GM19467 (cell line): ENCODE results near the gene PLEKHB1.

Source experiments
- ATAC-seq: cut with Tn5 transposase; IDR thresholded peaks from one replicate; pipeline ENCODE4 v1.9.1; 2021; ENCODE audit warnings: mild to moderate bottlenecking, moderate library complexity; ENCODE audit not compliant: unreplicated experiment

PLEKHB1 gene

DNA sequence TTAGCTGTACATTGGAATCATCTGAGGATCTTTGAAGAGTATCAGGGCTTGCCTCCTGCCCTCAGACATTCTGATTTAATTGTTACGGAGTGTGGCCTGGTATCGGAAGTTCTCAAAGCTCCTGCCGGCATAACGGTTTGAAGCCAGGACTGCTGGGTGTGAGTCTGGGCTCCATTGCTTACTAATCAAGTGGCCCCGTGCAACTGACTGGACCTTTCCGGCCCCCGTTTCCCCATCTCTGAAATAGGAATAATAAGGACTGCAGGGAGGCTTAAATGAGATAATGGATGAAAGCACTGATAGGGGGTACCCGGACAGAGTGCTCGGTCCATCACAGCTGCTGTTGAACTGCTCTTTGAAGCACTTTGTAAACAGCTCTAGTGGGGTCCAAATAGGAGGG is 1.7 kb downstream of the PLEKHB1 start:
- no peak for ATAC-seq

DNA sequence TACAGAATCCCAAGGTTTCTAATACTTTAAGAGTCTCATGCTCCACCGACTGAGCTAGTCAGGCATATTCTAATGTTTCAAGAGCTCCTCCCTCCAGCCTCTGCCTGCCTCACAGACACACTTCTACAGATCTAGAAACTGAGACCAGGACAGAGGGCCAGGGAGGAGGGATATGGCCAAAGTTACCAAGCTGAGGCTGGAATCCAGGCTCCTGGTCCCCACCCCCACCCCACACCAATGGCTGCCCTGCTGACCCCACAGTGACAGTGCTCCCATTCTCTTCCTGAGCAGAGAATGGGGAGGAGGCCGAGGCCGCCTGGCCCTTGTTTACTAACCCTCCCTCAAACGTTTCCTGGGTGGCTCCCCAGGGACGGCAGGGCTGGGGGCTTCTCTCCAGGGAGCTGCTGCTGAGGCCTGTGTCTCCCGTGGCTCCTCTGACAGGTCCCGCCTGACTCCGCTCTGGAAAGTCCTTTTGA is 2.2 kb downstream of the PLEKHB1 start:
- no peak for ATAC-seq

DNA sequence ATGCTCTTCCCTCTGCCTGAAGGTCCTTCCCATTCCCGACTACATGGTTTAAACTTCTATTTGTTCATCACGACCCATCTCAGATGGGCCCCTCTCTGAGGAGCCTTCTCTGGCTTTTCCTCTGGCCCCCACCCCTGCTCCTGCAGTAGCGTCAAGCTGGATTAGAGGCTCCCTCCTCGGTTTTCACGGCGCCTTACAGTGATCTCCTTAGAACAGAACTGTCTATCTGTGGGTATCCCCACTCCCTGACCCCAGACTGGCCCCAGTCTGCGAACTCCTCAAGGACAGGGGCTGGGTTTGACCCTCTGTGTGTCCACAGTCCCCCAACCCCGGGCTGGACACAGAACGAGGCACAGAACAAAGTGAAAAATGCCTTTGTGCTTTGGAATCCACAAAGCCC is 2.8 kb downstream of the PLEKHB1 start:
- no peak for ATAC-seq

DNA sequence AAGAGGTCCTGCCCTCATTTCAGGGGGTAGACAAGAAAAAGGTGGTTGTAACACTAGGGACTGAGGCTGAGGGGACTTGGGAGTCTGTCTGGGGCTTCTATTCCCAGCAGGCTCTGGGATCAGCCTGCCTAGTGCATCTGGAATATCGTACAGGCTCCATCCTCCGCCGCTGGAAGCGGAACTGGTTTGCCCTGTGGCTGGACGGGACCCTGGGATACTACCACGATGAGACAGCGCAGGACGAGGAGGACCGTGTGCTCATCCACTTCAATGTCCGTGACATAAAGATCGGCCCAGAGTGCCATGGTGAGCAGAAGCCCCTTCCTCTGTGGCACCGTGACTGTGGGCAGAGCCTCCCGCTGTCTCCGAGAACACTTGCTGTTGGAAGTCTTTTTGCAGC is 4.0 kb downstream of the PLEKHB1 start:
- no peak for ATAC-seq

DNA sequence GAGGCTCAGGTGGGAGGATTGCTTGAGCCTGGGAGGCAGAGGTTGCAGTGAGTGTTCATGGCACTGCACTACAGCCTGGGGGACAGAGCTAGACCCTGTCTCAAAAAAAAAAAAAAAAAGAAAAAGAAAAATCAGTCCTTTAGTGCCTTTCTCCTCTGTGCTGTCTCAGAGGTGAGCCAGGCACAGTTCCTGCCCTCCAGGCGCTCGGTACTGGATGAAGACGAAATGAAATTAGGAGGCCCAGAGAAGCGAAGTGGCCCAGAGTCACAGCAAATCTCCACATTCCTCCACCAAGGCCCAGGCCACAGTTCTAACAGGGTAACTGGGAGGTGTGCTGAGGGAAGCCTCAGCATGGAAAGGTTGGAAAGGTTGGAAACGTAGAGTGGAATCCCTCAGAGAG is 4.9 kb downstream of the PLEKHB1 start:
- ATAC-seq, result no peak

DNA sequence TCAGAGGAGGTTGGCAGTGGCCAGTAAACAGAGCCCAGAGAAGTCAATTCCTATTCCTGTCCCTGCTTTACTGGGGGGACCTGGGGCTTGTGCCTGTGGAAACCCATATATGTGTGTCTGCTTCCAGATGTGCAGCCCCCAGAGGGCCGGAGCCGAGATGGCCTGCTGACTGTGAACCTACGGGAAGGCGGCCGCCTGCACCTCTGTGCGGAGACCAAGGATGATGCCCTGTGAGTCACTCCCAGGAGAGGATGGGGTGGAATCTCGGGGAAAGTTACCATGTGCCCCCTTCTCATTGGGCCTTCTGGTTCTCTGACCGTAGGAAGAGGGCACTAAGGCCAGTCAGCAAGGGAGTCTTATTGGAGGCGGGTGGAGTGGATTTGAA is 5.3 kb downstream of the PLEKHB1 start:
- no peak for ATAC-seq

DNA sequence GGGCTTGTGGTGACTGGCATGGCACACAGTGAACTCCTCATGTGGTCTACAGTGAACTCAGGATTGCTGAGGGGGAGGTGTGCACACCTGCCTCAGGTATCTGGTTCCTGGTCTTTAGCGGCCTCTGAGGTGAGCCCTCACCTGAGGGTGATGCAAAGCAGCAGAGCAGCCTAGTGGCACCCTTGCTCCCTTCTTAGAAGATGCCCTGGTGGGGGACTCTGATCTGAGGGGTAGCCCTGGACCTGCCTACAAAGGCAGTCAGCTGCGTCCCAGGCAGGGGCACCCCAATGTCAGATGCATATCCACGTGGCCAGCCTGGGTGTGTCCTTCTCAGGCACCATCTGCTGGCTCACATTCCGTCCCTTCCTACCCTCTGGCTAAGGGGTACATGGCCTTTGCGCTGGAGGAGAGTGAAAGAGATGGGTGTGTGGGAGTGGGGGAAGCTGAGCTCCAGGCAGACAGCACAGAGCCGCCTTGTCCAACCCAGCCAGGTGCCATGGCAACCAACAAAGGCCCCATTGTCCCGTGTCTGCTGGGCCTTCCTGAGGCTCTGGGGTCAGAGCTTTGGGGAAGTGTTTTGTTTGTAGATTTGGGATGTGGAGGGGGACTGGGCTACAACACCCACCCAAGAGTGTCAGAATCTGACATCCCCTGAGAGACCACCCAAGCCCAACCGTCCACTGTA is 5.8 kb downstream of the PLEKHB1 start:
- no peak for ATAC-seq

DNA sequence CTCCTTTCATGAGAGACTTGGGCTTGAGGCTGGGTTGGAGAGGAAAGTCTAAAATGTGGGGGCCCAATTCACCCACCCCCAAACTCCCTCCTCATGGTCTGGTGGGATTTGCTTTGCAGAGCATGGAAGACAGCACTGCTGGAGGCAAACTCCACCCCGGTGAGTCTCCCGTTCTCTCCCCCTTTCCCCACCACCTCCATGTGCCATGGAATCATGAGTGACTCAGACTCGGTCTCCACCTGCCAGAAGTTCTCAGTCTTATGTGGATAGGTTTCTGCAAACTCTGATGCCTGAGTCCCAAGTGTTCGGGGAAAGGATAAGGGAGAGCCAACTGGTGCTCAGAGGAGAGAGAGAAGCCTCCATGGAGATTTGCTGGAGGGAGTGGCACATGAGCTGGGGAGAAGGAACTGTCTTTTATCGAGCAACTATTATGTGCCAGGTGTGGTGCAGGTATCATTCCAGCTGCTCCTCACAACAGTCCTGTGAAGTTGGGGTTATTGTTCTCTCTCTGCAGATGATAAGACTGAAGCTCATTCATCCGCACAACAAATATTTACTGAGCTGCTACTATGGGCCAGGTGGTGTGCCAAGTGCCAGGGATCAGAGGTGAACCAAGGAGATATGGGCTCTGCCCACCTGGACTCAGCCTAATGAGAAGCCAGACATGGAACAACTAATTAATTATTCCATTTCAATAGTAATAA is 6.6 kb downstream of the PLEKHB1 start:
- no peak for ATAC-seq

DNA sequence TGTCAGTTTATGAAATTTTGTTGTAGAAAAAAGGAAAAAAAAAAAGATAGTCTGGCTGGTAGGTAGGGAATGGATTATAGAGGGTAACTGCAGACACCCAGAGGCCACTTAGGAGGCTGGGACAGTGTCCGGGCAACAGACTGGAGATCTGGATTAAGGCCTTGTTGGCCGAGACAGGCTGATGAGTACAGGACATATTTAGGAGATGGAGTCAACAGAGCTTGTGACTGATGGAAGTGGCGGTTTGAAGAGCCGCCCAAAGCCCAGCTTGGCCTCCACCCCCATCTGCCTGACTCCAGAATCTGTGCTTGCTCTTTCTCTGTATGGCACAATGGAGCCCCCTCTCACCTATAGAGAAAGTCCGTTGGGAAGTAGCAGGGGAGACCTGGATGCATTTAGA is 7.6 kb downstream of the PLEKHB1 start:
- no peak for ATAC-seq

DNA sequence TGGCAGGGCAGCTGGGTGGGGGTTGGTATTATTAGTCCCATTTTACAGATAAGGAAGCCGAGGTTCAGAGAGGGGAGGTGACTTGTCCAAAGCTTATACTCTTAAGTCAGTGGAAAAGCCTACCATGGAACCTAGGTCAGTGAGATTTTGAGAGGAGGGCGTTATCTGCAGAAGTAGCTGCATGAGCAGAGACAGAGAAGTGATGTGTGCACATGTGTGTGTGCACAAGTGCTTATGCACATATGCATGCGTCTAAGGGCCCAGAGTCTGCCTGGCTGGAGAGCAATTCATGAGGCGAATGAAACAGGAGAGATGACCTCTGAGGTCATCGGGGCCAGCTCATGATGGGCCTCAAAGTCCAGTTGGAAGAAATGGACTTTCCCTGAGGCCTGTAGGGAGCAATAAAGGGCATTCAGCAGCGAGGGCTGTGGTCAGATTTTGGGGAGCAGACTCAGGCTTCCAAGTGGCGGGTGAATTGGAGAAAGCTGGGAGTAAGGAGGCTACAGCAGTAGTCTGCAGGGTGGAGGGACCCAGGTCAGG is 8.2 kb downstream of the PLEKHB1 start:
- no peak for ATAC-seq

DNA sequence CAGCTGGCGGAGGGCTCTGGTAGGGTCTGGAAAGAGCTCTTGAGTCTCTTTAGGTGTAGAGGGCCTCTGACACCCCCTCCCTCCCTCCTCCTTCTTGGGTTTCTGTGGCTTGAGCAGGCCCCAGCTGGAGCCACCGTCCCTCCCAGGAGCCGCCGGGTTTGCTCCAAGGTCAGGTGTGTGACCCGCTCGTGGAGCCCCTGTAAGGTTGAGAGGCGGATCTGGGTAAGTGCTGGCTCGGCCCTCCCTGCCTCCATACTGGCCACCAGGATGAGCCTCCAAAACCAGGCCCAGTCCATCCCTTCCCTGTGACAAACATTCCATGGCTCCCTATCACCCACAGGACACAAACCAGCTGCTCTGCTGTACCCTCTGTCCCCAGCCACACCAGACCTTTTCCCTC is 9.3 kb downstream of the PLEKHB1 start:
- no peak for ATAC-seq

DNA sequence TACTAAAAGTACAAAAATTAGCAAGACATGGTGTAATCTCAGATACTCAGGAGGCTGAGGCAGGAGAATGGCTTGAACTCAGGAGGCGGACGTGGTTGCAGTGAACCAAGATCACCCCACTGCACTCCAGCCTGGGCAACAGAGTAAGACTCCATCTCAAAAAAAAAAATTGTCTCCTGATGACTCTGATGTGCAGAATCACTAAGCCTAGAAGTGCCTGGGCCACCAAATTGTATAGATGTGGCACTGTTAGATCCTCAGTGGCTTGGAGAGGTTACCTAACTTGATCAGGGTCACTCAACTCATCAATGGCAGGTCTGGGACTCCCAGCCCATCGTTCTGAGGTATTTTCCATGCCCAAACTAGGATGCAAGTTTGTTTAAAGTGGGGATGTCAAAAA is 10.6 kb downstream of the PLEKHB1 start:
- ATAC-seq, result no peak

DNA sequence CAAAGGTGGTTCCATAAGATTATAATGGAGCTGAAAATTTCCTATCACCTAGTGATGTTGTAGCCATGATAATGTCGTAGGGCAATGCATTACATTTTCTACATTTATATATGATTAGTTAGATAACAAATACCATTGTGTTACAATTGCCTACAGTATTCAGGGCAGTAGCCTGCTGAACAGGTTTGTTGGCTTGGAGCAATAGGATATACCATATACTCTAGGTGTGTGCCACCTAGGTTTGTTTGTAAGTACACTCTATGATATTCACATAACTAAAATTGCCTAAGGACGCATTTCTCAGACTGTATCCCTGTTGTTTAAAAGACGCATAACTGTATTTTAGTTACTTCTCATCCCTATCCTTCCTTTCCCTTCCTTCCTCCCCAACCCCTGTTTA is 13.6 kb downstream of the PLEKHB1 start:
- no peak for ATAC-seq

DNA sequence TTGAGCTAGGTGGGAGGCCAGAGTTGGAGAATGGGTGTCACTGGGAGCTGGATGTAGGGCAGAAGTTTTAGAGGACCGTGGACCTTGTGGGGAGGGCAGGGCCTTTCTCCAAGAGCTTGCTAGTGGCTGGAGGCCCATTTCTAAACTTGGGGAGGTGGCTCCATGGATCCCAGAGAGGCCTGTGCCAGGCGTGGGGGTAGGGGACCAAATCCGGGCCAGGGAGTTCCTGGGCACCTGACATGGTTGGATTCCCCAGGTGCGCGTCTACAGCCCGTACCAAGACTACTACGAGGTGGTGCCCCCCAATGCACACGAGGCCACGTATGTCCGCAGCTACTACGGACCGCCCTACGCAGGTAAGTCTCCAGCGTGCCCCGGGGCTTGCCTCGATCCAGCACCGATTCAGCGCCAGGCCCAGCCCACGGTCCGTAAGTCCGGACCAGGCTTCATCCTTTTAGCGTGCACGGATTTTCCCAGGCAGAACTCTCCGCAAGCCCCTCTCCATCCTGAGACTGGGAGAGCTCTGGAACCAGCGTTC is 14.2 kb downstream of the PLEKHB1 start:
- no peak for ATAC-seq

DNA sequence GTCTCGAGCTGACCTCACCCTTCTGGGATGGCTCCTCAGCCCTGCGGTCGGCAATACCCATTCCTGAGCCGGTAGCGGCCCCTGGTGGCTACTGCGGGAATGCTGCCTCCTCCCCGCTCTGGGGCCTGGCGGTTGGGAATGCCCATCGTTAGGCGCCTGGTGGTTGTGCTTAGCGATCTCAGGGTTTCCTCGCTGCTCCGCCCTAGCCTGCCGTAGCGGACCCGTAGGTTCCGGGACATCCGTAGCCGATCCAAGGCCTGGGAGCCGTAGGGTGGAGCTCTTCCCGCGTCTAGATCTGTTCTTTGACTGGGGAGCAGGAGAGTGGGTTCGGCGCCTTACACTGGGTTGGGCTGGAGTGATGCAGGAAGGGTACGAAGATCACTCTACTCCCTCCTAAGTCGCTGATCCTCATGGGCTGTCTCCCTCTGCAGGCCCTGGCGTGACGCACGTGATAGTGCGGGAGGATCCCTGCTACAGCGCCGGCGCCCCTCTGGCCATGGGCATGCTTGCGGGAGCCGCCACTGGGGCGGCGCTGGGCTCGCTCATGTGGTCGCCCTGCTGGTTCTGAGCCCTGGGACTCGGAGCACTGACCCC is 14.8 kb downstream of the PLEKHB1 start:
- no peak for ATAC-seq

DNA sequence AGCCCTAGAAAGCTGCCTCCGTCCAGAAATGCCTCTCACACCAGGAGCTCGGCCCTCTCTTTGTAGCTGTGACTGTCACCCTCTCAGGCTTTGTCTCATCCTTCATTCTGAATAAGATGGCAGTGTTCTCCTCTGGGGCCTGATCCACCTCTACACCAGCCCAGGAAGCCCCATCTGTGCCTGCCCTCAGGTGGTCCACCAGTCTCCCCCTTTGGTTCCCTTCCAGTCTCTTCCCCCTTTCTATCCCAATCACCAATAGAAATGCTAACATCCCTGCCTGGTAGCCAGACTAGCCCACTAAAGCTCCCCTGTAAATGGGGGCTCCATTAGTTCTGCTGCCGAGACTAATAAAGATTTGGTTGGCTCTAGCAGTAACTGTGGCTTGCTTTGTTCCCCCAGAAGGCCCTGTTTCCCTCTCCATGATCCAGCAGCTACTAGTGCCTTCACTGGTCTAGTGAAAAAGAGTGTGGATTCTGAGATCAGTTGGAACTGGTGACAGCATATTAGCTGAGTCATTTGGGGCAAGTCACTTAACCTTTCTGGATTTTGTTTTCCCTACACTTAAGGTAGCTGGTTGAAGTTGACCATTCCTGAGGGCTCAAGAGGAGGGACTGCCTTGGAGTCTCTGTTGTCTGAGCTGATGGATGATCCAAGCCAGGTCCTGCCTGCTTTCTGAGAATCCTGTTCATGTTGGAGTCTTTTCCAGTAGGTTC is 16.2 kb downstream of the PLEKHB1 start:
- no peak for ATAC-seq

DNA sequence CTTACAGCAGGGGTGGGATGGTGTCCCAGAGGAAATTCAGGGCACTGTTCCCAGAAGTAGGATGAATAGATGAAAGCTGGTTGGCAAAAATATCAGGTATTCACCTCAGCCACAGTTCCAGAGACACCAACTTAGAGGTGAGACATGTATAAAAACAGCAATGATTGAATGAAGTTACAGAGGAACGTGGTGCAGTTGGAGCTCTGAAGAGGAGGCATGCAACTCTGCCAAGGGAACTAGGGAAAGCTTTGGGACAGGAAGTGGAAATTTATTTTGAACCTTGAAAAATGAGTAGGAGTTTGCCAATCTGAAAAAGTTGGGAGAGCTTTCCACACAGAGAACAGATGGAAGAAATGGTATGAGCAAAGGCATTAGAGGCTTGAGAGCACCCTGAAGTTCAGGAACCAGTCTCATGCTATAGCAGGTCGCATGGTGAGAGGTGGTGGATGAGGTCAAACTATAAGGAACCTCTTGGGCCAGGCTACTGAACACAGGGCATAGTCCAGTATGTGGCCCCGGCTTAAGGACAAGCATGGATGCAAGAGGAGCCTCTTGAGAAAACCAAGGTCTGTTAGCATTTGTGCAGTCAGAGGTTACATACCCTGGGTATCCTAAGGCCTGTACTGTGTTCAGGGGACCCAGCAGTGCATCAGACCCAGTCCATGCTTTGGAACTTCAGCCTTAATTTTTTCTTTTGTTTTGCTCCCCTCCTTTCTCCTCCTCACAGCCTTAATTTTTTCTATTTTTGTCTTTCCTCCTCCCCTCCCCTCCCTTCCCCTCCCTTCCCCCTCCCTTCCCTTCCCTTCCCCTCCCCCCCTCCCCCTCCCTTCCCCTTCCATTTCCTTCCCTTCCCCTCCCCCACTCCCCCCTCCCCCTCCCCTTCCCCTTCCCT is 17.5 kb downstream of the PLEKHB1 start:
- ATAC-seq, result no peak

DNA sequence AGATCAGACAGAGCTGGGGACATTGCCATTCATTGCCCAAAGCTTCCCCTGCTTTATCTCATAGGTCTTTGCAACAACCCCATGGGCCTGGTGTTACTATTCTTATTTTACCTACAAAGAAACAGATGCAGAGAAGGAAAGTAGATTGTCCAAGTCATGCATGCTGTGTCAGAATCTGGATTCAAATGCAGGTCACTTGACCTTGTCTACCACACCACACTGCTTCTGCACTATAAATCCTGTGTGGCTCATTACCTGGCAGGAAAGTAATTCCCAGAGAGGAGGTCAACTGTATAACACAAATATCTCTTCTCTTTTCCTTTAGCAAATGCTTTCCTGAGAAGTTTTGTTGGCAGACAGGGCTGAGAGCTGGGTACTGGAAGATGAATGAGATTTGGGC is 18.5 kb downstream of the PLEKHB1 start:
- no peak for ATAC-seq

DNA sequence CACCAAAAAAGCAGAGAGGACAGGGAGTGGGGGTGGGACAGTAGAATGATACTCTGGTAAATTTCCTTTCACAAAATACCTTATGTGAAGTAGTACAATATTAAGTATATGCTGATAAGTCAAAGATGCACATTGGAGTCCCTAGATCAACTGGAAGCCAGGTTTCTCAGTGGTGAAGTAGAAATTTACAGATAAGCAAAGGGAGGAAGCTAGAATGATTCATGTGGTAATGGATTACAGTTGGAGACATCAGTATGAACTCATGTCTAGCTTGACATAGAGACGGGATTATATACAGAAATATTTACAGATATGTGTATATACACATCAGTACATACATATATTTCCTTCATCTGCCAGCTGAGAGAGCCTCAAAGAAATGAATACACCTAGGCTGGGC is 21.5 kb downstream of the PLEKHB1 start:
- ATAC-seq, result no peak

DNA sequence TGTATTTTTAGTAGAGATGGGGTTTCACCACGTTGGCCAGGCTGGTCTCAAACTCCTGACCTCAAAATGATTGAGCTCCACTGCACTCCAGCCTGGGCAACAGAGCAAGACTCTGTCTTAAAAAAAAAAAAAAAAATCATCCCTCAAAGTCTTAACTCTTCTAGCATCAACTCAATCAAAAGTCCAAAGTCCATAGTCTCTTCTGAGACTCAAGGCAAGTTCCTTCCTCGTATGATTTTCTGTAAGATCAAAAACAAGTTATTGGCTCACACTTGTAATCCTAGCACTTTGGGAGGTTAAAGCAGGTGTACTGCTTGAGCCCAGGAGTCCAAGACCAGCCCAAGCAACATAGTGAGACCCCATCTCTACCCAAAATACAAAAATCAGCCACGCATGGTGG is 24.4 kb downstream of the PLEKHB1 start:
- ATAC-seq, result no peak
